Thoracic aorta (tissue), 2 donors: ENCODE measurements around the gene GRAMD1A. TPM values are rescaled to one million over a fixed set of nuclear protein-coding genes. Genes with fewer than 3 reads are reported as not detected.

Source experiments
- ATAC-seq: fragments of 150-250 bp; one replicate; pipeline ENCODE4 v1.8.0; 2017; ENCODE audit warnings: low read depth; ENCODE audit not compliant: insufficient number of reproducible peaks, low FRiP score
- DNase-seq: peaks from one replicate; pipeline ENCODE4 v3.0.0-alpha.2; 2020; ENCODE audit warnings: low spot score
- H3K27ac ChIP-seq, 2 donors: fragments of 200-600 bp; sonication (generic); 1 replicate in 1 of 2; 2 replicates in 1 of 2; pipeline ENCODE4 v1.5.1; 2016; ENCODE audit warnings: mild to moderate bottlenecking in 2 of 2, moderate library complexity in 2 of 2
- H3K27me3 ChIP-seq: fragments of 200-600 bp; sonication (generic); replicated peaks from 2 replicates; pipeline ENCODE4 v1.6.0; 2016; ENCODE audit warnings: mild to moderate bottlenecking; ENCODE audit not compliant: insufficient read depth
- H3K36me3 ChIP-seq: fragments of 200-600 bp; sonication (generic); one replicate; pipeline ENCODE4 v1.5.1; 2016
- H3K4me1 ChIP-seq, 2 donors: fragments of 200-600 bp; sonication (generic); 1 replicate in 1 of 2; 2 replicates in 1 of 2; pipeline versions ENCODE4 v1.5.1 to v1.6.0; 2016; ENCODE audit warnings: low read depth in 2 of 2, mild to moderate bottlenecking in 1 of 2; ENCODE audit not compliant: control insufficient read depth in 1 of 2
- H3K4me3 ChIP-seq: fragments of 200-600 bp; sonication (generic); 2 replicates; pipeline ENCODE4 v1.5.1; 2016; ENCODE audit warnings: mild to moderate bottlenecking
- H3K9me3 ChIP-seq: fragments of 200-600 bp; sonication (generic); 2 replicates; pipeline ENCODE4 v1.5.1; 2016
- total RNA-seq, 2 donors: library from RNA; depleted of rRNA; stranded (reverse); fragments of >200 nt; gene quantifications; one replicate each; pipeline versions ENCODE4 v1.1.0 to v1.2.3, GENCODE V29; 2016
- TF ChIP-seq, protein P1 (sequence below): fragments of 200-600 bp; sonication (generic); IDR thresholded peaks from one replicate; pipeline ENCODE4 v1.5.1; 2019; ENCODE audit warnings: antibody characterized with exemption

GRAMD1A gene
- total RNA-seq, 2 donors from 2014 or later, result 42.9 to 83.5 TPM

- TF ChIP-seq, protein P1, sequence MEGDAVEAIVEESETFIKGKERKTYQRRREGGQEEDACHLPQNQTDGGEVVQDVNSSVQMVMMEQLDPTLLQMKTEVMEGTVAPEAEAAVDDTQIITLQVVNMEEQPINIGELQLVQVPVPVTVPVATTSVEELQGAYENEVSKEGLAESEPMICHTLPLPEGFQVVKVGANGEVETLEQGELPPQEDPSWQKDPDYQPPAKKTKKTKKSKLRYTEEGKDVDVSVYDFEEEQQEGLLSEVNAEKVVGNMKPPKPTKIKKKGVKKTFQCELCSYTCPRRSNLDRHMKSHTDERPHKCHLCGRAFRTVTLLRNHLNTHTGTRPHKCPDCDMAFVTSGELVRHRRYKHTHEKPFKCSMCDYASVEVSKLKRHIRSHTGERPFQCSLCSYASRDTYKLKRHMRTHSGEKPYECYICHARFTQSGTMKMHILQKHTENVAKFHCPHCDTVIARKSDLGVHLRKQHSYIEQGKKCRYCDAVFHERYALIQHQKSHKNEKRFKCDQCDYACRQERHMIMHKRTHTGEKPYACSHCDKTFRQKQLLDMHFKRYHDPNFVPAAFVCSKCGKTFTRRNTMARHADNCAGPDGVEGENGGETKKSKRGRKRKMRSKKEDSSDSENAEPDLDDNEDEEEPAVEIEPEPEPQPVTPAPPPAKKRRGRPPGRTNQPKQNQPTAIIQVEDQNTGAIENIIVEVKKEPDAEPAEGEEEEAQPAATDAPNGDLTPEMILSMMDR, result no peak
- no peak for DNase-seq
- no peak overlapping the region for H3K4me3 ChIP-seq
- no peak for ATAC-seq
- no peak overlapping the region for H3K27ac ChIP-seq
- no peaks in the 10 kb centered on the region for H3K36me3 ChIP-seq
- no peaks in the 10 kb centered on the region for H3K27me3 ChIP-seq
- H3K4me1 ChIP-seq, result no peaks in the 10 kb centered on the region
- no peaks in the 10 kb centered on the region for H3K9me3 ChIP-seq
These were observed 27.9 kb upstream of the GRAMD1A start for GRCh38 chr19:34972163-34972705.

DNA sequence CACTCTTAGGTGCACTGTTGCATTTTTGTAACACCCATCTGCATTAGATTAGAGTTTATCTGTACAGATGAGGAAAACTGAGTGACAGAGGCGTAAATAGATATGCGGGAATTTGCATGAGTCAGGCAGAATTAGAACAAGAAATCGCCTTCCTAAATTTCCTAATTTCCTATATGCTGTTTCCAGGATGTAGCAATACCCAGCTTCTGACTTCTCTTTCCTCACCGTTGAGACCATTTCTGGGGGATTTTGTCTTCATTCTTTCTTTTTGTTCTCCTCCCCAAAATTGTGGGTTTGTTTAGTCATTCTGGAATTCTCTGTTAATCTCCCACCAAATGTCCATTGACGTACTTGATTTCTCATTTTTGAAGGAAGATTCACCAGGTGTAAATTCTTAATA lies 25.5 kb upstream of the GRAMD1A start:
- ATAC-seq (no peak), DNase-seq (no peak)
- no peaks in the 10 kb centered on the region for H3K27me3 ChIP-seq
- H3K27ac ChIP-seq, result no peak overlapping the region
- H3K9me3 ChIP-seq, result no peaks in the 10 kb centered on the region
- TF ChIP-seq, protein P1, result no peak
- H3K36me3 ChIP-seq, result no peaks in the 10 kb centered on the region
- H3K4me3 ChIP-seq, result no peak overlapping the region
- no peaks in the 10 kb centered on the region for H3K4me1 ChIP-seq

DNA sequence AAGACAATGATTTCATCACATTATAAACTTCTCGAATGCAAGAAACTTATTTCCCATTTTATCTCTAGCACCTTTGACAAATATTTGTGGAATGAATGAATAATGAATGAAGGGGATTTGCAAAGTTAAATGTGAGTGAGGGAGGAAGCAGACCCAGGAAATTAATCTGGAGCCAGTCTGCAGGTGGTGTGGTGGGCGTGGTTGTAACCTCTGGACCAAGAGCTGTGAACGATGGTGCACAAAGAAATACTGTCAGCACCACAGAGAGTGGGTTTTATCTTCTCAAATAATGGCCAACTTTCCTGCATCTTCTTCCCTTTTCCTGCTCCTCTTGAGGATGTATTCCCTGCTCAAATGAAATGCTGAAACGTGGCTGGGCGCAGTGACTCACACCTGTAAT lies 25.1 kb upstream of the GRAMD1A start:
- Histone ChIP-seq H3K9me3 (no peaks in the 10 kb centered on the region), H3K27ac (no peak overlapping the region), H3K27me3 (no peaks in the 10 kb centered on the region), H3K36me3 (no peaks in the 10 kb centered on the region), H3K4me1 (no peaks in the 10 kb centered on the region), H3K4me3 (no peak overlapping the region)
- TF ChIP-seq, protein P1, result no peak
- no peak for DNase-seq
- no peak for ATAC-seq

DNA sequence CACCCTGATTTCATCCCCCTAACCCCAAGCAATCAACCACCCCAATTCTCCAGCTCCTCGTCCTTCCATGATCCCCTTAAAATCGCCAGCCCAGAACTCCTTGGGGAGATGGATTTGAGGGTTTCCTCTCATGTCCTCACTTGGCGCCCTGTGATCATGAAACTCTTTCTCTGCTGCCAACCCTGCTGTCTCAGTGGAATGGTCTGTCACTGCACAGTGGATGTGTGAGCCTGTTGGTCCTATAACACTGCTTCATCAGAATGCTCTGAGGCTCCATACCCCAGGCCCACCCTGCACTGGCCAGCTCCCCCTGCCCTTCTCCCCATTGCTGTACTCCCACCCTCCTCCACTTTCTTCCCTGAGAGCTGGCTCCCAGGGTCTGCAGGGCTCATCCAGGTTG lies 23.5 kb upstream of the GRAMD1A start:
- Histone ChIP-seq H3K4me3 (no peak overlapping the region), H3K27ac (no peak overlapping the region), H3K4me1 (no peaks in the 10 kb centered on the region), H3K36me3 (no peaks in the 10 kb centered on the region), H3K27me3 (no peaks in the 10 kb centered on the region), H3K9me3 (no peaks in the 10 kb centered on the region)
- ATAC-seq, result no peak
- TF ChIP-seq, protein P1, result no peak
- no peak for DNase-seq

DNA sequence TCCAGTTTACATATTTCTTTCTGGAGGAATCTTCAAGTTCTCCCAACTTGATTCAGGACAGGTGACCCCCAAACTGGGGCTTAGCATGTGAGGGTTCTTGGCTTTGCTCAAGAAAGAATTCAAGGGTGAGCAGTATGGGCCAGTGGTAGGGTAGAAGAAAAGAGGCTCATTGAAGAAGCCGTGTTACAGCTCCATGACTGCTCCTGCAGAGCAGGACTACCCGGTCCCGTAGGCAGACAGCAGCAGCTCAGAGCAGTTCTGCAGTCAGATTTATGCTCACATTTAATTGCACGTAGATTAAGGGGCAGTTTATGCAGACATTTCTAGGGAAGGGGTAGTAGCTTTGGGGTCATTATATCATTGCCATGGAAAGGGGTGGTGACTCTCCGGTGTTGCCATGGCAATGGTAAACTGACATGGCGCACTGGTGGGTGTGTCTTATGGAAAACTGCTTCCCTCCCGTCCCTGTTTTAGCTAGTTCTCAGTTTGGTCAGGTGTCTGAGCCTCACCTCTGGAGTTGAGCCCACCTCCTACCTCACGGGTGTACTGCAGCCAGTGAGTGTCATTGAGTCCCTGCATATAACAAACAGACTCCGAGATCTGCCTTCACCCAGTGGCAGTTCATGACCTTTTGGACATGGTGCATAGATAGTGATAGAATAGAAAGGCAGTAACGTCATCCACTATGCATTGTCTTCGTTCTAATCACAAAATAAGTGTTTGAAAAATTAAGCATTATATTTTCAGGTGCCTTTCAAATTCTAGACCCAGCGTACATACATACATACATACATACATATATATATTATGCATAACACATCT lies 20.1 kb upstream of the GRAMD1A start:
- Histone ChIP-seq H3K27ac (no peak overlapping the region), H3K4me1 (no peaks in the 10 kb centered on the region), H3K4me3 (no peak overlapping the region), H3K27me3 (no peaks in the 10 kb centered on the region), H3K9me3 (no peaks in the 10 kb centered on the region), H3K36me3 (no peaks in the 10 kb centered on the region)
- TF ChIP-seq, protein P1, result no peak
- DNase-seq, result no peak
- ATAC-seq, result no peak
